Spleen (tissue), 11 donors: Measurements from ENCODE around the gene KY. TPM values are rescaled to one million over a fixed set of nuclear protein-coding genes. Genes with fewer than 3 reads are reported as not detected.

Experiments
- DNase-seq: peaks from one replicate; pipeline ENCODE4 v3.0.0-alpha.2; 2020
- H3K27ac ChIP-seq, 8 donors: fragments of 200-600 bp; sonication (generic) in 7 of 8; 1 replicate in 4 of 8; 2 replicates in 4 of 8; pipeline versions ENCODE4 v1.5.0 to v1.8.0; 2016 to 2021; ENCODE audit warnings: inconsistent platforms in 4 of 8, mild to moderate bottlenecking in 4 of 8, moderate library complexity in 1 of 8
- H3K27me3 ChIP-seq, 7 donors: fragments of 200-600 bp; sonication (generic) in 6 of 7; replicated peaks in 1 of 7; 1 replicate in 4 of 7; 2 replicates in 3 of 7; pipeline versions ENCODE4 v1.5.0 to v1.8.0; 2016 to 2021; ENCODE audit warnings: inconsistent platforms in 3 of 7, mild to moderate bottlenecking in 1 of 7
- H3K36me3 ChIP-seq, 6 donors: fragments of 200-600 bp; sonication (generic) in 5 of 6; 1 replicate in 4 of 6; 2 replicates in 2 of 6; pipeline versions ENCODE4 v1.5.0 to v1.8.0; 2016 to 2021; ENCODE audit warnings: inconsistent platforms in 2 of 6
- H3K4me1 ChIP-seq, 6 donors: fragments of 200-600 bp; sonication (generic) in 5 of 6; 1 replicate in 3 of 6; 2 replicates in 3 of 6; pipeline versions ENCODE4 v1.5.0 to v1.8.0; 2016 to 2021; ENCODE audit warnings: inconsistent platforms in 3 of 6
- H3K4me3 ChIP-seq, 8 donors: fragments of 200-600 bp; sonication (generic) in 7 of 8; 1 replicate in 4 of 8; 2 replicates in 4 of 8; pipeline versions ENCODE4 v1.5.0 to v1.8.0; 2016 to 2021; ENCODE audit warnings: inconsistent platforms in 4 of 8, mild to moderate bottlenecking in 4 of 8, moderate library complexity in 2 of 8
- H3K9me3 ChIP-seq, 8 donors: fragments of 200-600 bp; sonication (generic) in 7 of 8; 1 replicate in 4 of 8; 2 replicates in 4 of 8; pipeline versions ENCODE4 v1.5.0 to v1.8.0; 2016 to 2021; ENCODE audit warnings: inconsistent platforms in 4 of 8
- POLR2A ChIP-seq, 3 donors: fragments of 450-650 bp; IDR thresholded peaks; one replicate each; pipeline ENCODE4 v1.5.1; 2017; ENCODE audit warnings: antibody characterized with exemption in 3 of 3, mild to moderate bottlenecking in 1 of 3
- POLR2AphosphoS5 ChIP-seq, 3 donors: sonication (generic); formaldehyde crosslinking; IDR thresholded peaks; one replicate each; pipeline ENCODE4 v1.5.1; 2017; ENCODE audit warnings: antibody characterized with exemption in 3 of 3
- WGBS, 5 donors: extraction: QIAGEN DNeasy Blood & Tissue Kit in 3 of 5; methylation state at CpG; one replicate each; pipeline versions ENCODE4 v1.1.5 to v1.1.7; 2013 to 2018; 5-methylcytosine and 5-hydroxymethylcytosine counted together
- intact Hi-C: fragments of 100-400 bp; cut with DNase I; formaldehyde crosslinking; loops from one replicate; pipeline ENCODE4 v1.15.0; 2023; ENCODE audit warnings: low total_unique reads
- polyA plus RNA-seq, 3 donors: library from polyadenylated mRNA; stranded (reverse); fragments of 200-250 nt; gene quantifications; one replicate each; pipeline ENCODE4 v1.2.1, GENCODE V29; 2013
- total RNA-seq, 7 donors: library from RNA; depleted of rRNA in 3 of 7; stranded (reverse); fragments of >200 nt in 3 of 7; fragmentation: NEBNext Ultra II Directional in 4 of 7; extraction: Animal tissue kit (Norgen Biotek cat#: 25700) in 4 of 7; gene quantifications; one replicate each; pipeline versions ENCODE4 v1.1.0 to v1.2.1, GENCODE V29; 2016 to 2021
- TF ChIP-seq, protein P1 (sequence below), 11 experiments: fragments of 200-600 bp in 7 of 11; fragments of 450-650 bp in 4 of 11; sonication (generic) in 4 of 11; IDR thresholded peaks in 8 of 11; conservative IDR thresholded peaks in 3 of 11; 1 replicate in 7 of 11; 2 replicates in 4 of 11; pipeline versions ENCODE4 v1.4.0 to v1.8.0; 2016 to 2021; ENCODE audit warnings: antibody characterized with exemption in 11 of 11, inconsistent platforms in 4 of 11, mild to moderate bottlenecking in 1 of 11
- donor health status: healthy with polysubstance abuse.
- donor health status: DM: no; HTN: no; CAD: no; lungs with moderate emphysema.
- donor health status: DM: no; HTN: no; CAD: no.
- donor health status: Bipolar disorder and iron deficiency.
- donor health status: healthy.
- donor health status: DM: no; HTN: no; CAD: no.
- donor health status: DM: yes; HTN: yes; CAD: no.

KY gene
- total and polyA plus RNA-seq, 10 donors = 0.17 TPM; not detected in 9

DNA sequence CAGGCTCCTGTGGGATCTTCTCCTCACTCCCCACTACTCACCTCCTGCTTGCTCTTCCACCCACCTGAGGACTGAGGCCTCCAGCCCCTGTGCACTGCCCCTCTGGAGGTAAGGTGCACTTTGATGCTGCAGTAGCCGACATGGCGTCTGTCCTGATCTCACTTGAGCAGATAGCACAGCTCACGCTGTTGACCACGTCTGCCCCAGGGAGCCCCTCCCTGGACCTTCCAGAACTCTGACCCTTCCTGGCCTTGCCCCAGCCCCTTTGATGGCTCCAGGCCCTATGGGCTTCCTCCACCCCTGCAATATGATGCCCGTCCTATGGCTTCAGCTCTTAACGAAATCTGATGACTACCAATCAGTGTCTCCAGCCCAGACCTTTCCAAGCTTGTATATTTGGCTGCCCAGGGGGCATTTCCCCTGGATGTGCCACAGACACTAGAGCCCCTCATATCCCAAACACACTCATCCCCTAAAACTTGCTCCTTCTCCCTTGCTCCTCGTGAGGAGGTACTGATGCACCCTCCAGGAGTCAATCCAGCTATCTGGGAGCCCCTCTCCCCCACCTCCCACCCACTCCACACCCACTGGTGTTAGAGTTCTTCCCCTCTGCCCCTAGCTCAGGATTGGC, 27.1 kb downstream of the KY start:
- peaks cover 0 to 6% (median 0%) of the 10 kb centered on the region in 6 donors for H3K4me1 ChIP-seq
- TF ChIP-seq POLR2A (IDR thresholded peaks at IDR 0.05) (no peak), POLR2AphosphoS5 (IDR thresholded peaks at IDR 0.05) (no peak)
- TF ChIP-seq, protein P1, sequence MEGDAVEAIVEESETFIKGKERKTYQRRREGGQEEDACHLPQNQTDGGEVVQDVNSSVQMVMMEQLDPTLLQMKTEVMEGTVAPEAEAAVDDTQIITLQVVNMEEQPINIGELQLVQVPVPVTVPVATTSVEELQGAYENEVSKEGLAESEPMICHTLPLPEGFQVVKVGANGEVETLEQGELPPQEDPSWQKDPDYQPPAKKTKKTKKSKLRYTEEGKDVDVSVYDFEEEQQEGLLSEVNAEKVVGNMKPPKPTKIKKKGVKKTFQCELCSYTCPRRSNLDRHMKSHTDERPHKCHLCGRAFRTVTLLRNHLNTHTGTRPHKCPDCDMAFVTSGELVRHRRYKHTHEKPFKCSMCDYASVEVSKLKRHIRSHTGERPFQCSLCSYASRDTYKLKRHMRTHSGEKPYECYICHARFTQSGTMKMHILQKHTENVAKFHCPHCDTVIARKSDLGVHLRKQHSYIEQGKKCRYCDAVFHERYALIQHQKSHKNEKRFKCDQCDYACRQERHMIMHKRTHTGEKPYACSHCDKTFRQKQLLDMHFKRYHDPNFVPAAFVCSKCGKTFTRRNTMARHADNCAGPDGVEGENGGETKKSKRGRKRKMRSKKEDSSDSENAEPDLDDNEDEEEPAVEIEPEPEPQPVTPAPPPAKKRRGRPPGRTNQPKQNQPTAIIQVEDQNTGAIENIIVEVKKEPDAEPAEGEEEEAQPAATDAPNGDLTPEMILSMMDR (IDR thresholded peaks at IDR 0.05 in 8 of 11, conservative IDR thresholded peaks at IDR 0.05 in 3 of 11) = no peak
- H3K4me3 ChIP-seq = no peak overlapping the region
- DNase-seq = no peak
- no peaks in the 10 kb centered on the region for H3K27me3 ChIP-seq
- no peak overlapping the region for H3K27ac ChIP-seq
- no peaks in the 10 kb centered on the region for H3K36me3 ChIP-seq
- WGBS, 5 donors = 88 to 93% (median 90%) methylated on average over 7 of the region's 7 CpGs
- intact Hi-C loops = no loop called here
- H3K9me3 ChIP-seq = no peaks in the 10 kb centered on the region

DNA sequence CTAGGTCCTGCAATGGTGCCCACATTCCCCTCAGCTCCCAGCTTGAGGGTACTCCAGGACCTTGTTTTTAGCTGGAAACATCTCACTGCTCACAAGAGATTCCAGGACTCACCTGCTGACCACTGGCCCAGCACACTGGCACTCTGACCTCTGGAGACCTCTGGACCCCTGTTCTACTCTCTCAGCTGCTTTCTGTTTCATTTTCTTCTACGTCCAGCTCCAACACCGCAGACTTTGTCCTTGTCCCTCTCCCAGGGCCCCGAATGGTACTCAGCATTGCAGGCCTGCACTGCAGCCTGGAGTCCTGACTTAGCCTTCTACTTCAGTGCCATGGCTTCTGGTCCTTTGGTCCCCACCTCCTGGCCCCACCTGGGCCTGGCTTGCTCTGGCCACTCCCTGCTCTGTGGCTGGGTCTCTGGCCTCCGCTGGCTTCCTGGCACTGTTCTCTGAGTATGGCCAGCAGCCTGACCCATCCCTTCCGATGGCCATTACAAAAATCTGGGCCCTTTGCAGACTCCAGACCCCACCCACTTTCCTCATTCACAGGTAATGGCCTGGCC, 27.9 kb downstream of the KY start:
- H3K27ac ChIP-seq = no peak overlapping the region
- H3K36me3 ChIP-seq = no peaks in the 10 kb centered on the region
- intact Hi-C loops = no loop called here
- TF ChIP-seq, protein P1 (IDR thresholded peaks at IDR 0.05 in 8 of 11, conservative IDR thresholded peaks at IDR 0.05 in 3 of 11) = no peak
- TF ChIP-seq POLR2A (IDR thresholded peaks at IDR 0.05) (no peak), POLR2AphosphoS5 (IDR thresholded peaks at IDR 0.05) (no peak)
- H3K4me3 ChIP-seq = no peak overlapping the region
- DNase-seq = peak; percentile 59
- no peaks in the 10 kb centered on the region for H3K27me3 ChIP-seq
- 69 to 93% (median 83%) methylated on average over 5 of the region's 5 CpGs for WGBS, 5 donors
- no peaks in the 10 kb centered on the region for H3K9me3 ChIP-seq
- H3K4me1 ChIP-seq = peaks cover 0 to 5% (median 0%) of the 10 kb centered on the region in 6 donors

DNA sequence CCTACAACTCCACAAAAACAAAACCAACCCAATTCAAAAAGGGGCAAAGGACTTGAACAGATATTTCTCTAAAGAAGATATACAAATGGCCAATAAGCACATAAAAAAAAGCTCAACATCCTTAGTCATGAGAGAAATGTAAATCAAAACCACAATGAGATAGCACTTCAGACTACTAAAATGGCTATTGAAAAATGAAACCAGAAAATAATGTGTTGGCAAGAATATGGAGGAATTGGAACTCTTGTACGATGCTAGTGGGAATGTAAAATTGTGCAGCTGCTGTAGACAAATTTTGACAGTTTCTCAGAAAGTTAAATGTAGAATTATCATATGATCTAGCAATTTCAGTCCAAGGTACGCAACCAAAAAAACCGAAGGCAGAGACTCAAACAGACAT, 29.0 kb downstream of the KY start:
- no peaks in the 10 kb centered on the region for H3K9me3 ChIP-seq
- 58 to 67% (median 64%) methylated on average over 3 of the region's 3 CpGs for WGBS, 5 donors
- no peaks in the 10 kb centered on the region for H3K36me3 ChIP-seq
- no peaks in the 10 kb centered on the region for H3K4me1 ChIP-seq
- TF ChIP-seq POLR2A (IDR thresholded peaks at IDR 0.05) = no peak
- intact Hi-C loops = no loop called here
- DNase-seq = no peak
- no peaks in the 10 kb centered on the region for H3K27me3 ChIP-seq
- H3K4me3 ChIP-seq = no peak overlapping the region
- no peak overlapping the region for H3K27ac ChIP-seq

DNA sequence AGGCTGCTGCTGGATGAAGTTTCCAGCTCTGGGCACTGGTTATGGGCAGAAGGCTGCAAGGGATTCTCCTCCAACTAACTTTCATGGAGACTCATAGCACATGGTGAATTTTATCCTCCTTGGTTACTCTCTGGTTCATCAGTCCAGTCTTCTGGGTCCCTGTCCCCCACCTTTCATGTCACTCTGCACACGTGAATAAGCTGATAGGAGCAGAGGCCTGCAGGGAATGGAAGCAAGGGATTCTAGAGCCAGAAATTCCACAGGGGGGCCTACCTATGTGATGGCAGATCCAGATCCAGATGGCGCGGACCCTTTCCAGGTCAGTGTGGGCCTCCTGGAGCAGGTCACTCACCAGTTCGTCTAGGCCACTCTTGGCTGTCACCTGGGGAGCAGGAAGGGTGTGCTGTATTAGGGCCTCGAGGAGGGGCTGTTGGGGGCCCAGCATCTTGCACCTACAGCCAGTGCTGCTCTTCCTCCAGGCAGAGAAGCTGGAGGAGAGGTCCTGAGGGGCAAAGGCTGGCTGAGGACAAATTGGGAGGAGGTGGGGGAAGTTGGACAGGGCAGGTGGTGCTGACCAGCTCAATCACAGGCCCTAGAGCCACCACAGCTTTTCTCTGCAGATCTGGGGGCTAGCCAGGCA, 30.2 kb downstream of the KY start:
- intact Hi-C loops = no loop called here

More for the DNA sequence above, 30.2 kb downstream of the KY start:
- no peak overlapping the region for H3K27ac ChIP-seq
- H3K4me1 ChIP-seq = no peaks in the 10 kb centered on the region
- no peak overlapping the region for H3K4me3 ChIP-seq
- TF ChIP-seq, protein P1 (IDR thresholded peaks at IDR 0.05 in 8 of 11, conservative IDR thresholded peaks at IDR 0.05 in 3 of 11) = no peak
- TF ChIP-seq POLR2AphosphoS5 (IDR thresholded peaks at IDR 0.05) = no peak
- H3K9me3 ChIP-seq = no peaks in the 10 kb centered on the region
- whole genome bisulfite sequencing, 5 donors = 78 to 91% (median 86%) methylated on average over 5 of the region's 5 CpGs
- peak; percentile 54 for DNase-seq
- H3K27me3 ChIP-seq = no peaks in the 10 kb centered on the region
- H3K36me3 ChIP-seq = no peaks in the 10 kb centered on the region
